ENCODE results near the gene RAB3C.

DNA sequence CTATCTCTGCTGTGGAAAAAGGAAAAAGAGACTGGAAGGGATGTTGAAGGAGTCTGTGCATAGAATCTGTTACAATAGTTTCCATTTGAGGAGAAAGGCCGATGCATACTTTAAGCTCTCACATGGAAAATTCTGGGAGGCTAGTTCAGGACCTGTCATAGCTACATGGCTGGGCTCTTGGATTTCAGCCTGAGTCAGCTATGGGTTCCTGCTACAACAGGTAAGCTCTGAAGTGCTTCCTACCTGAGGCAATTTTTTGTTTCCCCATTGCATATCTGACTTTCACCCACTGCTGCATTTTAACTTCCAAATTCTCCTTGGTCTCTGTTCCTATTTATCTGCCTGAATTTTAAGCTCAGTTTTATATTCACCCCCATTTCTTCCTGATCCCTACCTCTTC, 310.7 kb downstream of the RAB3C start:
- TF ChIP-seq, protein P1, sequence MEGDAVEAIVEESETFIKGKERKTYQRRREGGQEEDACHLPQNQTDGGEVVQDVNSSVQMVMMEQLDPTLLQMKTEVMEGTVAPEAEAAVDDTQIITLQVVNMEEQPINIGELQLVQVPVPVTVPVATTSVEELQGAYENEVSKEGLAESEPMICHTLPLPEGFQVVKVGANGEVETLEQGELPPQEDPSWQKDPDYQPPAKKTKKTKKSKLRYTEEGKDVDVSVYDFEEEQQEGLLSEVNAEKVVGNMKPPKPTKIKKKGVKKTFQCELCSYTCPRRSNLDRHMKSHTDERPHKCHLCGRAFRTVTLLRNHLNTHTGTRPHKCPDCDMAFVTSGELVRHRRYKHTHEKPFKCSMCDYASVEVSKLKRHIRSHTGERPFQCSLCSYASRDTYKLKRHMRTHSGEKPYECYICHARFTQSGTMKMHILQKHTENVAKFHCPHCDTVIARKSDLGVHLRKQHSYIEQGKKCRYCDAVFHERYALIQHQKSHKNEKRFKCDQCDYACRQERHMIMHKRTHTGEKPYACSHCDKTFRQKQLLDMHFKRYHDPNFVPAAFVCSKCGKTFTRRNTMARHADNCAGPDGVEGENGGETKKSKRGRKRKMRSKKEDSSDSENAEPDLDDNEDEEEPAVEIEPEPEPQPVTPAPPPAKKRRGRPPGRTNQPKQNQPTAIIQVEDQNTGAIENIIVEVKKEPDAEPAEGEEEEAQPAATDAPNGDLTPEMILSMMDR (IDR thresholded peaks at IDR 0.05) = no peak
- TF ChIP-seq POLR2A (IDR thresholded peaks at IDR 0.05) = no peak
